ENCODE results near the gene ERFE. TPM values are rescaled to one million over a fixed set of nuclear protein-coding genes. Genes with fewer than 3 reads are reported as not detected.
A peak's percentile ranks its signal among the peaks of the same experiment; 100 is the strongest.

The ERFE gene
- total and polyA plus RNA-seq, 2 donors (not counting 3 experiments of a cell fraction or from before 2014, with no cell fraction given): 0.65 to 1.2 TPM

- dilution Hi-C loops (cut with MboI; ENCODE audit: extremely low pct_ligation_motif_present, low sequenced_read_pairs): no loop called here
- Histone ChIP-seq H3K27ac (ENCODE audit: insufficient read depth, low read depth, low read length) (peak overlapping the region; percentile 89), H3K4me2 (ENCODE audit: insufficient read depth, low read length) (peak overlapping the region; percentile 14), H3K4me3 (replicated peaks in 1 of 3; ENCODE audit: insufficient read depth in 1 of 3, low read depth in 1 of 3, low read length in 3 of 3) (no peak overlapping the region), H3K9me1 (replicated peaks; ENCODE audit: control insufficient read depth, extremely low read depth, insufficient read depth, low read length) (no peaks in the 10 kb centered on the region), H3K27me3 (ENCODE audit: control insufficient read depth in 2 of 2, insufficient read depth in 2 of 2, low read length in 2 of 2) (no peaks in the 10 kb centered on the region), H3K4me1 (ENCODE audit: control insufficient read depth, extremely low read depth, insufficient read depth, low read length) (peaks cover 29% of the 10 kb centered on the region), H2AFZ (ENCODE audit: low read depth, low read length) (no peak overlapping the region), H4K20me1 (replicated peaks; ENCODE audit: control insufficient read depth, extremely low read depth, insufficient read depth, low read length) (no peaks in the 10 kb centered on the region), H3K9me3 (replicated peaks; ENCODE audit: control insufficient read depth, insufficient read depth, low read length) (no peaks in the 10 kb centered on the region), H3K79me2 (ENCODE audit: control insufficient read depth, insufficient read depth, low read length) (no peaks in the 10 kb centered on the region), H3K9ac (replicated peaks; ENCODE audit: extremely low read depth, insufficient read depth, low read length) (peak overlapping the region; percentile 48), H3K36me3 (ENCODE audit: control insufficient read depth in 2 of 2, extremely low read depth in 1 of 2, insufficient read depth in 2 of 2, low read length in 2 of 2) (peaks cover 10 to 22% of the 10 kb centered on the region in 2 experiments)
- POLR2A ChIA-PET: interaction anchor here (1.1 kb wide), 1 partner anchor 61 kb away, joined by 3 read pairs; no protein-coding TSS in a partner anchor
- TF ChIP-seq POLR2A (IDR thresholded peaks at IDR 0.05; ENCODE audit: low read depth, low read length): no peak
- no peak for TF ChIP-seq EZH2 (IDR thresholded peaks at IDR 0.05; ENCODE audit: borderline replicate concordance, low read depth, low read length, severe bottlenecking)
- TF ChIP-seq POLR2AphosphoS5 (IDR thresholded peaks at IDR 0.05; ENCODE audit: insufficient read depth, low read depth, low read length): peak; percentile 46
- TF ChIP-seq GATA2 (IDR thresholded peaks at IDR 0.05; ENCODE audit: insufficient read depth, insufficient read length, low read depth, low read length): no peak
- no peak for TF ChIP-seq CTCF (IDR thresholded peaks at IDR 0.05; ENCODE audit: extremely low read depth in 1 of 2, insufficient read depth in 1 of 2, low read depth in 1 of 2, low read length in 2 of 2)
- no peak for TF ChIP-seq MYC (IDR thresholded peaks at IDR 0.05; ENCODE audit: low read depth, low read length)
- TF ChIP-seq JUN (IDR thresholded peaks at IDR 0.05; ENCODE audit: borderline replicate concordance, insufficient read depth, insufficient read length, low read depth): peak; percentile 79
- peak; percentile 73 for TF ChIP-seq FOS (IDR thresholded peaks at IDR 0.05; ENCODE audit: borderline replicate concordance, insufficient read depth, low read length)
- TF ChIP-seq, protein P1, sequence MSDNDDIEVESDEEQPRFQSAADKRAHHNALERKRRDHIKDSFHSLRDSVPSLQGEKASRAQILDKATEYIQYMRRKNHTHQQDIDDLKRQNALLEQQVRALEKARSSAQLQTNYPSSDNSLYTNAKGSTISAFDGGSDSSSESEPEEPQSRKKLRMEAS (IDR thresholded peaks at IDR 0.05; ENCODE audit: insufficient read depth, insufficient read length): no peak
- BruUV-seq (replicated peaks): no TSS peak
- FAIRE-seq (peak; percentile 98), DNase-seq (ENCODE audit: low read depth, low spot score) (peak; percentile 81)
- CTCF ChIA-PET: interaction anchor here (0.6 to 2.2 kb wide), 5 partner anchors 10 to 312 kb away, joined by 3 to 13 read pairs (median 5); partner anchors contain the start of gene ERFE
- intact Hi-C loops (cut with micrococcal nuclease): loop anchor here (1.0 kb wide), 1 partner anchor 34 kb away; the partner anchor contains the start of gene ILKAP
Measured at GRCh38 chr2:238169708-238170251, 11.0 kb downstream of the ERFE start.

Data from endothelial cell of umbilical vein (primary cell).